ENCODE measurements around the gene FAM219A.

GRCh38 chr9:34456151-34456550, 2.2 kb downstream of the FAM219A start:
- TF ChIP-seq POLR2A (IDR thresholded peaks at IDR 0.05) (no peak), CTCF (IDR thresholded peaks at IDR 0.05) (no peak)
